Caco-2 (cell line): Measurements from ENCODE around the gene LMTK3. TPM values are rescaled to one million over a fixed set of nuclear protein-coding genes. Genes with fewer than 3 reads are reported as not detected.
"Not testable (repeated sequence)": the region's sequence is repeated elsewhere in the genome, so short reads cannot be mapped to it uniquely, and the experiment has no call there.

Experiments used
- BruUV-seq: library from RNA; stranded (reverse); fragments of 400-500 nt; replicated peaks from 2 replicates; lab custom pipeline; 2021; lab: Mats Ljungman, UMichigan
- CTCF ChIA-PET: fragments of 300-600 bp; sonication (Branson Sonifier 250); formaldehyde crosslinking; loops from one replicate; lab custom pipeline; 2022; ENCODE audit warnings: antibody characterized with exemption; lab: Charles Lee
- POLR2A ChIA-PET: fragments of 300-600 bp; sonication (Branson Sonifier 250); formaldehyde crosslinking; loops from one replicate; lab custom pipeline; 2022; ENCODE audit warnings: antibody characterized with exemption; lab: Charles Lee
- DNase-seq, 2 experiments: peaks; one replicate each; pipeline versions ENCODE4 v3.0.0 to v3.0.0-alpha.2; 2020 to 2022
- H3K27me3 ChIP-seq: replicated peaks from 2 replicates; pipeline ENCODE4 v1.6.0; 2011; ENCODE audit warnings: low read length; ENCODE audit not compliant: control insufficient read depth, insufficient read depth
- H3K36me3 ChIP-seq: 2 replicates; pipeline ENCODE4 v1.5.1; 2011; ENCODE audit warnings: low read length; ENCODE audit not compliant: control insufficient read depth, insufficient read depth
- H3K4me1 ChIP-seq: fragments of 250-450 bp; sonication (Bioruptor Pico); 2 replicates; pipeline ENCODE4 v1.5.1; 2020; ENCODE audit warnings: mild to moderate bottlenecking
- H3K4me3 ChIP-seq: 2 replicates; pipeline ENCODE4 v1.5.1; 2011; ENCODE audit warnings: low read depth, mild to moderate bottlenecking, control low read depth, low read length
- H3K9me3 ChIP-seq: fragments of 250-450 bp; sonication (Bioruptor Pico); 2 replicates; pipeline ENCODE4 v1.5.1; 2020; ENCODE audit warnings: mild to moderate bottlenecking, moderate library complexity
- H3K27ac Mint-ChIP-seq: one replicate; pipeline ENCODE4 v1.8.0; 2022; ENCODE audit warnings: mixed read lengths; ENCODE audit not compliant: unreplicated experiment
- H3K27me3 Mint-ChIP-seq: one replicate; pipeline ENCODE4 v1.8.0; 2022; ENCODE audit warnings: mixed read lengths; ENCODE audit not compliant: insufficient read depth, unreplicated experiment
- H3K36me3 Mint-ChIP-seq: one replicate; pipeline ENCODE4 v1.8.0; 2022; ENCODE audit warnings: mild to moderate bottlenecking, mixed read lengths; ENCODE audit not compliant: insufficient read depth, unreplicated experiment
- H3K4me1 Mint-ChIP-seq: one replicate; pipeline ENCODE4 v1.8.0; 2022; ENCODE audit warnings: low read depth, mixed read lengths; ENCODE audit not compliant: unreplicated experiment
- H3K4me3 Mint-ChIP-seq: one replicate; pipeline ENCODE4 v1.8.0; 2022; ENCODE audit warnings: mild to moderate bottlenecking, moderate library complexity, mixed read lengths; ENCODE audit not compliant: unreplicated experiment
- H3K9me3 Mint-ChIP-seq: one replicate; pipeline ENCODE4 v1.8.0; 2022; ENCODE audit warnings: mixed read lengths; ENCODE audit not compliant: unreplicated experiment
- intact Hi-C: fragments of 100-400 bp; cut with micrococcal nuclease; formaldehyde crosslinking; loops from one replicate; pipeline ENCODE4 v1.10.0; 2022; ENCODE audit not compliant: unreplicated experiment
- total RNA-seq: library from RNA; stranded (reverse); gene quantifications from 2 replicates; pipeline ENCODE4 v1.2.3, GENCODE V29; 2022
- TF ChIP-seq, protein P1 (sequence below), 2 experiments: fragments of 200-600 bp in 1 of 2; IDR thresholded peaks; 1 replicate in 1 of 2; 2 replicates in 1 of 2; pipeline versions ENCODE4 v1.5.1 to v1.8.0; 2011 to 2022; ENCODE audit warnings: antibody characterized with exemption in 1 of 2, control low read depth in 1 of 2, inconsistent platforms in 1 of 2, low read depth in 1 of 2, low read length in 1 of 2, mild to moderate bottlenecking in 1 of 2, moderate library complexity in 1 of 2; ENCODE audit not compliant: insufficient read depth in 1 of 2, severe bottlenecking in 1 of 2, unreplicated experiment in 1 of 2

The LMTK3 gene
- total RNA-seq, 1 experiment from 2014 or later, result 22.6 TPM

- peaks cover 55% of the 10 kb centered on the region for H3K36me3 Mint-ChIP-seq
- no peak for DNase-seq
- POLR2A ChIA-PET, result no interaction called here
- Histone ChIP-seq H3K27me3 (no peaks in the 10 kb centered on the region), H3K4me1 (peaks cover 28% of the 10 kb centered on the region), H3K9me3 (no peaks in the 10 kb centered on the region), H3K36me3 (no peaks in the 10 kb centered on the region), H3K4me3 (no peak overlapping the region)
- peak overlapping the region; percentile 81 for H3K27ac Mint-ChIP-seq
- H3K27me3 Mint-ChIP-seq, result no peaks in the 10 kb centered on the region
- CTCF ChIA-PET, result interaction anchor here (1.8 kb wide), 1 partner anchor 98 kb away, joined by 13 read pairs; no protein-coding TSS in a partner anchor
- peaks cover 45% of the 10 kb centered on the region for H3K4me1 Mint-ChIP-seq
- TF ChIP-seq, protein P1, sequence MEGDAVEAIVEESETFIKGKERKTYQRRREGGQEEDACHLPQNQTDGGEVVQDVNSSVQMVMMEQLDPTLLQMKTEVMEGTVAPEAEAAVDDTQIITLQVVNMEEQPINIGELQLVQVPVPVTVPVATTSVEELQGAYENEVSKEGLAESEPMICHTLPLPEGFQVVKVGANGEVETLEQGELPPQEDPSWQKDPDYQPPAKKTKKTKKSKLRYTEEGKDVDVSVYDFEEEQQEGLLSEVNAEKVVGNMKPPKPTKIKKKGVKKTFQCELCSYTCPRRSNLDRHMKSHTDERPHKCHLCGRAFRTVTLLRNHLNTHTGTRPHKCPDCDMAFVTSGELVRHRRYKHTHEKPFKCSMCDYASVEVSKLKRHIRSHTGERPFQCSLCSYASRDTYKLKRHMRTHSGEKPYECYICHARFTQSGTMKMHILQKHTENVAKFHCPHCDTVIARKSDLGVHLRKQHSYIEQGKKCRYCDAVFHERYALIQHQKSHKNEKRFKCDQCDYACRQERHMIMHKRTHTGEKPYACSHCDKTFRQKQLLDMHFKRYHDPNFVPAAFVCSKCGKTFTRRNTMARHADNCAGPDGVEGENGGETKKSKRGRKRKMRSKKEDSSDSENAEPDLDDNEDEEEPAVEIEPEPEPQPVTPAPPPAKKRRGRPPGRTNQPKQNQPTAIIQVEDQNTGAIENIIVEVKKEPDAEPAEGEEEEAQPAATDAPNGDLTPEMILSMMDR (IDR thresholded peaks at IDR 0.05; ENCODE audit: insufficient read depth in 1 of 2, low read depth in 1 of 2, low read length in 1 of 2, severe bottlenecking in 1 of 2, unreplicated experiment in 1 of 2), result no peak
- no peak overlapping the region for H3K4me3 Mint-ChIP-seq
- intact Hi-C loops, result no loop called here
- no TSS peak for BruUV-seq
- no peaks in the 10 kb centered on the region for H3K9me3 Mint-ChIP-seq
These were observed 20.4 kb downstream of the LMTK3 start for GRCh38 chr19:48490981-48491792.

GRCh38 chr19:48489608-48490216, 21.9 kb downstream of the LMTK3 start:
- no TSS peak for BruUV-seq
- TF ChIP-seq, protein P1 (IDR thresholded peaks at IDR 0.05; ENCODE audit: insufficient read depth in 1 of 2, low read depth in 1 of 2, low read length in 1 of 2, severe bottlenecking in 1 of 2, unreplicated experiment in 1 of 2), result peak; percentile 97 to 98
- Histone ChIP-seq H3K4me1 (peaks cover 21% of the 10 kb centered on the region), H3K27me3 (no peaks in the 10 kb centered on the region), H3K9me3 (no peaks in the 10 kb centered on the region), H3K36me3 (no peaks in the 10 kb centered on the region), H3K4me3 (no peak overlapping the region)
- no peaks in the 10 kb centered on the region for H3K9me3 Mint-ChIP-seq
- H3K36me3 Mint-ChIP-seq, result peaks cover 56% of the 10 kb centered on the region
- ChIA-PET POLR2A (interaction anchor here (1.6 kb wide), 1 partner anchor 95 kb away, joined by 8 read pairs; no protein-coding TSS in a partner anchor), CTCF (interaction anchor here (0.5 to 4.1 kb wide), 14 partner anchors 11 to 286 kb away, joined by 3 to 73 read pairs (median 5); partner anchors contain the start of gene GRWD1)
- peak; percentile 79 to 91 for DNase-seq
- peak overlapping the region; percentile 24 for H3K27ac Mint-ChIP-seq
- H3K27me3 Mint-ChIP-seq, result no peaks in the 10 kb centered on the region
- intact Hi-C loops, result loop anchor here (1.0 kb wide), 1 partner anchor 95 kb away; no protein-coding TSS in a partner anchor
- H3K4me3 Mint-ChIP-seq, result no peak overlapping the region
- peaks cover 36% of the 10 kb centered on the region for H3K4me1 Mint-ChIP-seq

GRCh38 chr19:48488478-48488877, 23.2 kb downstream of the LMTK3 start:
- DNase-seq, intact Hi-C loops, BruUV-seq, H3K27me3 ChIP-seq, H3K4me3 ChIP-seq, H3K9me3 Mint-ChIP-seq, H3K36me3 ChIP-seq, H3K27me3 Mint-ChIP-seq, H3K4me3 Mint-ChIP-seq, H3K9me3 ChIP-seq: not testable (repeated sequence)
- Mint-ChIP-seq H3K27ac (peak overlapping the region; percentile 12), H3K4me1 (peaks cover 32% of the 10 kb centered on the region), H3K36me3 (peaks cover 58% of the 10 kb centered on the region)
- ChIA-PET CTCF (interaction anchor here (1.5 to 4.1 kb wide), 2 partner anchors 97 to 120 kb away, joined by 4 to 73 read pairs; no protein-coding TSS in a partner anchor), POLR2A (interaction anchor here (1.1 kb wide), 1 partner anchor 14 kb away, joined by 6 read pairs; no protein-coding TSS in a partner anchor)
- peaks cover 16% of the 10 kb centered on the region for H3K4me1 ChIP-seq
